Loucy (cell line): ENCODE results near the gene TPCN2.

ENCODE experiments used
- H2AFZ ChIP-seq: fragments of 200-600 bp; sonication (generic); 2 replicates; pipeline ENCODE4 v1.6.0; 2016; ENCODE audit warnings: antibody characterized with exemption, mild to moderate bottlenecking, low read length, moderate library complexity
- H3F3A ChIP-seq: fragments of 200-600 bp; 2 replicates; pipeline ENCODE4 v1.6.0; 2016; ENCODE audit warnings: antibody characterized with exemption, low read depth, mild to moderate bottlenecking
- H3K27me3 ChIP-seq: fragments of 200-600 bp; sonication (generic); 2 replicates; pipeline ENCODE4 v1.6.1; 2014; ENCODE audit warnings: low read length, mild to moderate bottlenecking; ENCODE audit not compliant: insufficient read depth, poor library complexity, severe bottlenecking
- H3K36me3 ChIP-seq: fragments of 200-600 bp; sonication (generic); 2 replicates; pipeline ENCODE4 v1.6.1; 2016; ENCODE audit warnings: low read length; ENCODE audit not compliant: insufficient read depth
- H3K4me1 ChIP-seq: fragments of 200-600 bp; sonication (generic); 2 replicates; pipeline ENCODE4 v1.5.1; 2014; ENCODE audit warnings: low read length, mild to moderate bottlenecking; ENCODE audit not compliant: insufficient read depth, poor library complexity, severe bottlenecking
- H3K4me2 ChIP-seq: fragments of 200-600 bp; sonication (generic); 2 replicates; pipeline ENCODE4 v1.6.0; 2014; ENCODE audit warnings: antibody characterized with exemption, low read length, low read depth, mild to moderate bottlenecking; ENCODE audit not compliant: poor library complexity, severe bottlenecking
- H3K4me3 ChIP-seq: fragments of 200-600 bp; sonication (generic); 2 replicates; pipeline ENCODE4 v1.5.1; 2014; ENCODE audit warnings: low read length, mild to moderate bottlenecking, mixed read lengths; ENCODE audit not compliant: poor library complexity, severe bottlenecking
- H3K79me2 ChIP-seq: fragments of 200-600 bp; sonication (generic); 2 replicates; pipeline ENCODE4 v1.6.1; 2014; ENCODE audit warnings: low read length; ENCODE audit not compliant: insufficient read depth
- H3K9ac ChIP-seq: fragments of 200-600 bp; sonication (generic); 2 replicates; pipeline ENCODE4 v1.6.0; 2014; ENCODE audit warnings: mild to moderate bottlenecking, low read depth, low read length, moderate library complexity; ENCODE audit not compliant: poor library complexity, severe bottlenecking
- H3K9me2 ChIP-seq: fragments of 200-600 bp; sonication (generic); replicated peaks from 2 replicates; pipeline ENCODE4 v1.6.1; 2016; ENCODE audit warnings: low read depth, low read length, mixed read lengths
- H3K9me3 ChIP-seq: fragments of 200-600 bp; sonication (generic); 2 replicates; pipeline ENCODE4 v1.6.1; 2014; ENCODE audit warnings: mild to moderate bottlenecking, antibody characterized with exemption, low read length, low read depth; ENCODE audit not compliant: insufficient read depth
- H4K20me1 ChIP-seq: fragments of 200-600 bp; sonication (generic); 2 replicates; pipeline ENCODE4 v1.6.0; 2014; ENCODE audit warnings: antibody characterized with exemption, low read length, mild to moderate bottlenecking; ENCODE audit not compliant: insufficient read depth, poor library complexity, severe bottlenecking
- CTCF ChIP-seq: fragments of 200-600 bp; sonication (generic); conservative IDR thresholded peaks from 2 replicates; pipeline ENCODE4 v1.5.1; 2014; ENCODE audit warnings: mild to moderate bottlenecking, antibody characterized with exemption, low read length
- EZH2phosphoT487 ChIP-seq: fragments of 200-600 bp; IDR thresholded peaks from 2 replicates; pipeline ENCODE4 v1.6.1; 2018; ENCODE audit warnings: antibody characterized with exemption, mild to moderate bottlenecking, moderate library complexity, borderline replicate concordance

Gene TPCN2

DNA sequence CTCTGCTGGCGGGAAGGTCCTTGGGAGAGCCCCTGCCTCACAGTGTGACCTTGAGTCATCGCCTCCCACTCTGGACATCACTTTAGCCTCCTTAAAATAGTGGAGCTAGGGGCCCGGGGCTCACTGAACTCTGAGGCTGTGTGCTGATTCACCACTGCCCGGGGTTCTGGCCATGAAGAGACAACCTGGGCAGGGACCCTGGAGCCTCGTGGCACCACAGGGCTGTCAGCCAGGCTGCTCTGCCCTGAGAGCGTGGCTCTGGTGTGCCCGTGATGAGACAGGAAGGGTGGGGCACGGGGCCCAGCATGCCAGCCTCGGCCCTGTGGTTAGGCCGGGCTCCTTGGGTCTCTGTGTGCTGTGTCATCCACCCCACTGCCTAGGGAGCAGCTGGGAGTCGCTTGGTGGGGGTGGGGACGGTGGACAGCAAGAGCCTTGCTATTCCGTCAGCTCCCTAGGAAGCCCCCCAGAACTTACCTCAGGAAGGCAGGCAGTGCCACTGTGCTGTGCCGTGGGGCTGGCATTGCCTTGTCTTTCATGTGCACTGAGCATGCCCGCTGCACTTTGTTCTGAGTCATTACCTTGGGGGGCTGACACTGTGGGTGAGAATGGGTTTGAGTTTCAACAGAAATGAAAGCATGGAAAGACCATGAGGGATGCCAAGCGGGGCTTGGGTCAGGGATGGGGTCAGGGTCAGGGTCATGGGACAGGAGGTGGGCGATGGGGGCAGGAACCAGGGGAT is 31.7 kb downstream of the TPCN2 start:
- no peaks in the 10 kb centered on the region for H3K9me3 ChIP-seq
- no peaks in the 10 kb centered on the region for H3F3A ChIP-seq
- peaks cover 31% of the 10 kb centered on the region; the same call in 1 of the 2 replicates for H3K36me3 ChIP-seq
- H3K79me2 ChIP-seq, result no peaks in the 10 kb centered on the region
- H2AFZ ChIP-seq, result no peak overlapping the region
- H3K27me3 ChIP-seq, result no peaks in the 10 kb centered on the region
- no peak overlapping the region for H3K9ac ChIP-seq
- no peak for TF ChIP-seq CTCF
- TF ChIP-seq EZH2phosphoT487, result no peak
- no peaks in the 10 kb centered on the region for H3K4me1 ChIP-seq
- no peaks in the 10 kb centered on the region for H3K9me2 ChIP-seq
- H3K4me2 ChIP-seq, result peak overlapping the region; percentile 16
- no peak overlapping the region for H3K4me3 ChIP-seq
- H4K20me1 ChIP-seq, result no peaks in the 10 kb centered on the region

GRCh38 chr11:69081180-69081579 is 32.4 kb downstream of the TPCN2 start:
- Histone ChIP-seq H3K9ac (no peak overlapping the region), H4K20me1 (no peaks in the 10 kb centered on the region), H3K36me3 (peaks cover 26% of the 10 kb centered on the region; the same call in 1 of the 2 replicates), H3K27me3 (no peaks in the 10 kb centered on the region), H3F3A (no peaks in the 10 kb centered on the region), H3K9me3 (no peaks in the 10 kb centered on the region), H3K4me2 (no peak overlapping the region), H2AFZ (no peak overlapping the region), H3K79me2 (no peaks in the 10 kb centered on the region), H3K4me3 (no peak overlapping the region), H3K9me2 (no peaks in the 10 kb centered on the region), H3K4me1 (no peaks in the 10 kb centered on the region)
- TF ChIP-seq CTCF, result no peak
- no peak for TF ChIP-seq EZH2phosphoT487

DNA sequence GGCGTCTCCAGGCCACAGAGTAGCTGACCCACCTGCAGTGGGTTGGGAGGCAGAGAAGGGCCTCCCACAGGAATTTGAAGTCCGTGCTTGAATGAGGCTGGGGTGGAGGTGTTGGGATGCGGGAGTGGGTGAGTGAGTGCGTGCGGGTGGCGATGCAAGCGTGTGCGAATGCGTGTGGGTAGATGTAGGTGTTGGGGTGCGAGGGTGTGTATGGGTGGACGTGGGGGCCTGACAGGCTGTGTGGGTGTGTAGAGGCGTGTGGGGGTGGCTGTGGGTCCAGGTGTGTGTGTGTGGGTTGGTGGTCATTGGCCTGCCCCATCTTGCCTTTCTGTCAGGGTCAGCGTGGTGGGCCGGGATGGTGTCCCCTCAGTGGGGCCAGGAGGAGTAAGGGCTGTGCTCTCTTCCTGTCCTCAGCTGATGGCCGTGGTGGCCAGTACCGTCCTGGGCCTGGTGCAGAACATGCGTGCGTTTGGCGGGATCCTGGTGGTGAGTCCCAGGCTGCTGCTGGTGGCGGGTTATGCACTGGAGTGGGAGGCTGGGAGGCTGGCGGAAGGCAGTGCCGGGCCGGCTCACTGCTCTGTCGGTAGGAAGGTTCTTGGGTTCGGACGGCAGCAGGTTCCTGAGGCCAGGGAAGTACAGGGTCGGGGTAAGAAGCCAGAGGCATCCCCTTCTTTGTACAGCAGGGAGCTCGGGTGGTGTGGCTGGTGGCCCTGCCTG is 35.0 kb downstream of the TPCN2 start:
- H3K4me1 ChIP-seq, result no peaks in the 10 kb centered on the region
- H3K9ac ChIP-seq, result no peak overlapping the region
- no peak overlapping the region for H3K4me2 ChIP-seq
- H3K27me3 ChIP-seq, result no peaks in the 10 kb centered on the region
- no peak overlapping the region for H3K4me3 ChIP-seq
- TF ChIP-seq EZH2phosphoT487, result no peak
- TF ChIP-seq CTCF, result no peak
- H4K20me1 ChIP-seq, result no peaks in the 10 kb centered on the region
- H2AFZ ChIP-seq, result no peak overlapping the region
- H3K9me3 ChIP-seq, result no peaks in the 10 kb centered on the region
- no peaks in the 10 kb centered on the region for H3K79me2 ChIP-seq
- H3F3A ChIP-seq, result no peaks in the 10 kb centered on the region
- H3K9me2 ChIP-seq, result no peaks in the 10 kb centered on the region
- H3K36me3 ChIP-seq, result peaks cover 33% of the 10 kb centered on the region; the same call in 1 of the 2 replicates
